Thoracic aorta (tissue), 2 donors: Measurements from ENCODE around the gene IFNG. TPM values are rescaled to one million over a fixed set of nuclear protein-coding genes. Genes with fewer than 3 reads are reported as not detected.

Source experiments
- ATAC-seq: fragments of 150-250 bp; one replicate; pipeline ENCODE4 v1.8.0; 2017; ENCODE audit warnings: low read depth; ENCODE audit not compliant: insufficient number of reproducible peaks, low FRiP score
- DNase-seq: peaks from one replicate; pipeline ENCODE4 v3.0.0-alpha.2; 2020; ENCODE audit warnings: low spot score
- H3K27ac ChIP-seq, 2 donors: fragments of 200-600 bp; sonication (generic); 1 replicate in 1 of 2; 2 replicates in 1 of 2; pipeline ENCODE4 v1.5.1; 2016; ENCODE audit warnings: mild to moderate bottlenecking in 2 of 2, moderate library complexity in 2 of 2
- H3K27me3 ChIP-seq: fragments of 200-600 bp; sonication (generic); replicated peaks from 2 replicates; pipeline ENCODE4 v1.6.0; 2016; ENCODE audit warnings: mild to moderate bottlenecking; ENCODE audit not compliant: insufficient read depth
- H3K36me3 ChIP-seq: fragments of 200-600 bp; sonication (generic); one replicate; pipeline ENCODE4 v1.5.1; 2016
- H3K4me1 ChIP-seq, 2 donors: fragments of 200-600 bp; sonication (generic); 1 replicate in 1 of 2; 2 replicates in 1 of 2; pipeline versions ENCODE4 v1.5.1 to v1.6.0; 2016; ENCODE audit warnings: low read depth in 2 of 2, mild to moderate bottlenecking in 1 of 2; ENCODE audit not compliant: control insufficient read depth in 1 of 2
- H3K4me3 ChIP-seq: fragments of 200-600 bp; sonication (generic); 2 replicates; pipeline ENCODE4 v1.5.1; 2016; ENCODE audit warnings: mild to moderate bottlenecking
- H3K9me3 ChIP-seq: fragments of 200-600 bp; sonication (generic); 2 replicates; pipeline ENCODE4 v1.5.1; 2016
- CTCF ChIP-seq: fragments of 200-600 bp; sonication (generic); IDR thresholded peaks from one replicate; pipeline ENCODE4 v1.5.1; 2019; ENCODE audit warnings: antibody characterized with exemption
- total RNA-seq, 2 donors: library from RNA; depleted of rRNA; stranded (reverse); fragments of >200 nt; gene quantifications; one replicate each; pipeline versions ENCODE4 v1.1.0 to v1.2.3, GENCODE V29; 2016

Gene IFNG
- total RNA-seq, 2 donors from 2014 or later: not detected

GRCh38 chr12:68118096-68118755, 41.3 kb downstream of the IFNG start:
- H3K36me3 ChIP-seq: no peaks in the 10 kb centered on the region
- no peak for DNase-seq
- no peaks in the 10 kb centered on the region for H3K27me3 ChIP-seq
- H3K9me3 ChIP-seq: no peaks in the 10 kb centered on the region
- ATAC-seq: no peak
- no peaks in the 10 kb centered on the region for H3K4me1 ChIP-seq
- TF ChIP-seq CTCF: no peak
- H3K27ac ChIP-seq: no peak overlapping the region
- H3K4me3 ChIP-seq: no peak overlapping the region

GRCh38 chr12:68117661-68118060, 41.9 kb downstream of the IFNG start:
- DNase-seq: no peak
- Histone ChIP-seq H3K36me3 (no peaks in the 10 kb centered on the region), H3K4me3 (no peak overlapping the region), H3K27ac (no peak overlapping the region), H3K9me3 (no peaks in the 10 kb centered on the region), H3K4me1 (no peaks in the 10 kb centered on the region), H3K27me3 (no peaks in the 10 kb centered on the region)
- TF ChIP-seq CTCF: no peak
- ATAC-seq: no peak

- no peak overlapping the region for H3K4me3 ChIP-seq
- no peaks in the 10 kb centered on the region for H3K9me3 ChIP-seq
- DNase-seq (no peak), ATAC-seq (no peak)
- H3K27ac ChIP-seq: no peak overlapping the region
- TF ChIP-seq CTCF: no peak
- no peaks in the 10 kb centered on the region for H3K36me3 ChIP-seq
- no peaks in the 10 kb centered on the region for H3K4me1 ChIP-seq
- H3K27me3 ChIP-seq: no peaks in the 10 kb centered on the region
Measured at GRCh38 chr12:68115281-68115680, 44.3 kb downstream of the IFNG start.

- Histone ChIP-seq H3K36me3 (no peaks in the 10 kb centered on the region), H3K27ac (no peak overlapping the region), H3K9me3 (no peaks in the 10 kb centered on the region), H3K27me3 (no peaks in the 10 kb centered on the region), H3K4me3 (no peak overlapping the region), H3K4me1 (no peaks in the 10 kb centered on the region)
- no peak for TF ChIP-seq CTCF
- DNase-seq: no peak
- ATAC-seq: no peak
Measured at GRCh38 chr12:68114606-68115005, 44.9 kb downstream of the IFNG start.

DNA sequence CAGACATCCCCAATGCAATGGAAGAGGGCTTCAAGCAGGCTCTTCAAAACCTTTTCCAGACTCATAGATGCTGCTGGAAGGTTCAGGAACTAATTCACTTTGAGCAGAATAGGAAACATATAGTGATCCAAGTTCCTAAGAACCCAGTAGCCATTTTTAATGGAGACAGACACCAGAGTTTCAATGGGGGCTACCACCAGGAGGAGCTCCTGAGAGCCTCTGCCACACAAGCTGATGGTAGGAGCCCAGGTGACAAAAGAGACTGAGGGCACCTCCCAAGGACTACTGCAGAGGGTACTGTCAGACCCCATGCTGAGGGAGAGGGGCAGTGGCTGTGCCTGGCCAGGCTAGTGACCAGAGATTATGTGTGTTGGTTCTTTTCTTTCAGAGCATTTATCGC, 45.9 kb downstream of the IFNG start:
- Histone ChIP-seq H3K4me1 (no peaks in the 10 kb centered on the region), H3K9me3 (no peaks in the 10 kb centered on the region), H3K36me3 (no peaks in the 10 kb centered on the region), H3K27me3 (no peaks in the 10 kb centered on the region), H3K27ac (no peak overlapping the region), H3K4me3 (no peak overlapping the region)
- DNase-seq (no peak), ATAC-seq (no peak)
- no peak for TF ChIP-seq CTCF
